Adrenal gland (tissue), 5 donors: ENCODE measurements around the gene UBXN6.

ENCODE experiments used
- POLR2A ChIP-seq, 2 donors: fragments of 450-650 bp; IDR thresholded peaks; one replicate each; pipeline ENCODE4 v1.6.1; 2017; ENCODE audit warnings: antibody characterized with exemption in 2 of 2, mild to moderate bottlenecking in 2 of 2, moderate library complexity in 1 of 2
- TF ChIP-seq, protein P1 (sequence below), 6 experiments: fragments of 450-650 bp in 4 of 6; fragments of 200-600 bp in 2 of 6; sonication (generic) in 1 of 6; IDR thresholded peaks; 1 replicate in 5 of 6; 2 replicates in 1 of 6; pipeline versions ENCODE4 v1.5.1 to v1.8.0; 2016 to 2021; ENCODE audit warnings: antibody characterized with exemption in 6 of 6, mild to moderate bottlenecking in 2 of 6, moderate library complexity in 1 of 6
- donor health status: DM: no; HTN: no; CAD: no.

DNA sequence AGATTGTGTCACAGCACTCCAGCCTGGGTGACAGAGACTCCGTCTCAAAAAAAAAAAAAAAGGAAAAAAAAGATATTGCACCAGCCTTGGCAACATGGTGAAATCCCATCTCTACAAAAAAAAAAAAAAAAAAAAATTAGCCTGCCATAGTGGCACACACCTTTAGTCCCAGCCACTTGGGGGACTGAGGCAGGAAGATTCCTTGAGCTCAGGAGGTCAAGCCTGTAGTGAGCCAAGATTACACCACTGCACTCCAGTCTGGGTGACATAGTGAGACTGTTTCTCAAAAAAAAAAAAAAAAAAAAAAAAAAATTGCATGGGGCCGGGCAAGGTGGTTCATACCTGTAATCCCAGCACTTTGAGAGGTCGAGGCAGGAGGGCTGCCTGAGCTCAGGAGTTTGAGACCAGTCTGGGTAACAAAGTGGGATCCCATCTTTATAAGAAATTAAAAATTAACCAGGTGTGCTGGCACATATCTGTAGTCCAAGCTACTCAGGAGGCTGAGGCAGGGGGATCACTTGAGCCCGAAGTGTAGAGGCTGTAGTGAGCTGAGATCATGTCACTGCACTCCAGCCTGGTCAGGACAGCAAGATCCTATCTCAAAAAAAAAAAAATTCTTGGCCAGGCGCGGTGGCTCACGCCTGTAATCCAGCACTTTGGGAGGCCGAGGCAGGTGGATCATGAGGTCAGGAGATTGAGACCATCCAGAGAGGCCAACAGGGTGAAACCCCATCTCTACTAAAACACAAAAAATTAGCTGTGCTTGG is 7.4 kb upstream of the UBXN6 start:
- no peak for TF ChIP-seq POLR2A (IDR thresholded peaks at IDR 0.05)
- TF ChIP-seq, protein P1, sequence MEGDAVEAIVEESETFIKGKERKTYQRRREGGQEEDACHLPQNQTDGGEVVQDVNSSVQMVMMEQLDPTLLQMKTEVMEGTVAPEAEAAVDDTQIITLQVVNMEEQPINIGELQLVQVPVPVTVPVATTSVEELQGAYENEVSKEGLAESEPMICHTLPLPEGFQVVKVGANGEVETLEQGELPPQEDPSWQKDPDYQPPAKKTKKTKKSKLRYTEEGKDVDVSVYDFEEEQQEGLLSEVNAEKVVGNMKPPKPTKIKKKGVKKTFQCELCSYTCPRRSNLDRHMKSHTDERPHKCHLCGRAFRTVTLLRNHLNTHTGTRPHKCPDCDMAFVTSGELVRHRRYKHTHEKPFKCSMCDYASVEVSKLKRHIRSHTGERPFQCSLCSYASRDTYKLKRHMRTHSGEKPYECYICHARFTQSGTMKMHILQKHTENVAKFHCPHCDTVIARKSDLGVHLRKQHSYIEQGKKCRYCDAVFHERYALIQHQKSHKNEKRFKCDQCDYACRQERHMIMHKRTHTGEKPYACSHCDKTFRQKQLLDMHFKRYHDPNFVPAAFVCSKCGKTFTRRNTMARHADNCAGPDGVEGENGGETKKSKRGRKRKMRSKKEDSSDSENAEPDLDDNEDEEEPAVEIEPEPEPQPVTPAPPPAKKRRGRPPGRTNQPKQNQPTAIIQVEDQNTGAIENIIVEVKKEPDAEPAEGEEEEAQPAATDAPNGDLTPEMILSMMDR (IDR thresholded peaks at IDR 0.05), result no peak
